Cardiac muscle cell (in vitro differentiated cells and primary cell): Measurements from ENCODE around the gene CTTNBP2NL. TPM values are rescaled to one million over a fixed set of nuclear protein-coding genes. Genes with fewer than 3 reads are reported as not detected.
"Not testable (repeated sequence)": the region's sequence is repeated elsewhere in the genome, so short reads cannot be mapped to it uniquely, and the experiment has no call there.

Experiments
- DNase-seq, 2 donors: peaks; one replicate each; pipeline versions ENCODE4 v3.0.0 to v3.0.0-alpha.2; 2010 to 2017; ENCODE audit warnings: low read depth in 1 of 2, low spot score in 1 of 2
- H3K27ac ChIP-seq: fragments of 200-600 bp; sonication (generic); 2 replicates; pipeline ENCODE4 v1.5.1; 2016
- H3K27me3 ChIP-seq: fragments of 200-600 bp; sonication (generic); 2 replicates; pipeline ENCODE4 v1.6.0; 2016; ENCODE audit warnings: control low read depth
- H3K36me3 ChIP-seq: fragments of 200-600 bp; sonication (generic); 2 replicates; pipeline ENCODE4 v1.5.1; 2016; ENCODE audit warnings: control low read depth
- H3K4me1 ChIP-seq: fragments of 200-600 bp; sonication (generic); 2 replicates; pipeline ENCODE4 v1.8.1; 2017; ENCODE audit warnings: low read depth, mild to moderate bottlenecking, mixed run types
- H3K4me3 ChIP-seq: fragments of 200-600 bp; sonication (generic); 2 replicates; pipeline ENCODE4 v1.5.1; 2016; ENCODE audit warnings: mild to moderate bottlenecking
- H3K9me3 ChIP-seq: fragments of 200-600 bp; sonication (generic); 2 replicates; pipeline ENCODE4 v1.5.1; 2017; ENCODE audit warnings: low read depth, mild to moderate bottlenecking, control low read depth
- CTCF ChIP-seq: IDR thresholded peaks from 2 replicates; pipeline ENCODE4 v1.5.1; 2012; ENCODE audit warnings: low read depth, mild to moderate bottlenecking, low read length
- polyA plus RNA-seq: library from polyadenylated mRNA; unstranded; fragments of >200 nt; fragmentation: Nextera tagmentation; extraction: Ambion mirVana; gene quantifications from 2 replicates; pipeline ENCODE4 v1.2.1, GENCODE V29; 2016
- total RNA-seq: library from RNA; depleted of rRNA; stranded (reverse); fragments of >200 nt; gene quantifications from 2 replicates; pipeline ENCODE4 v1.2.3, GENCODE V29; 2016

The CTTNBP2NL gene
- total and polyA plus RNA-seq, 2 experiments from 2014 or later, result 9.2 to 13.1 TPM

- TF ChIP-seq CTCF, result no peak
- H3K27me3 ChIP-seq, result no peaks in the 10 kb centered on the region
- H3K4me1 ChIP-seq, result no peaks in the 10 kb centered on the region
- no peak overlapping the region for H3K4me3 ChIP-seq
- no peaks in the 10 kb centered on the region for H3K9me3 ChIP-seq
- H3K27ac ChIP-seq, result no peak overlapping the region
- H3K36me3 ChIP-seq, result peaks cover 37% of the 10 kb centered on the region
- DNase-seq, result no peak
These were observed 21.3 kb downstream of the CTTNBP2NL start for GRCh38 chr1:112417271-112417670.

GRCh38 chr1:112418099-112418892, 22.3 kb downstream of the CTTNBP2NL start:
- TF ChIP-seq CTCF, result no peak
- Histone ChIP-seq H3K4me1 (no peaks in the 10 kb centered on the region), H3K36me3 (peaks cover 35% of the 10 kb centered on the region), H3K27me3 (no peaks in the 10 kb centered on the region), H3K9me3 (no peaks in the 10 kb centered on the region), H3K4me3 (no peak overlapping the region), H3K27ac (no peak overlapping the region)
- DNase-seq, result no peak

GRCh38 chr1:112423207-112423606, 27.2 kb downstream of the CTTNBP2NL start:
- H3K27me3 ChIP-seq, result no peaks in the 10 kb centered on the region
- DNase-seq, result no peak
- H3K4me1 ChIP-seq, result no peaks in the 10 kb centered on the region
- no peak for TF ChIP-seq CTCF
- peaks cover 6% of the 10 kb centered on the region for H3K36me3 ChIP-seq
- H3K27ac ChIP-seq, result no peak overlapping the region
- no peak overlapping the region for H3K4me3 ChIP-seq
- H3K9me3 ChIP-seq, result no peaks in the 10 kb centered on the region

GRCh38 chr1:112423666-112424065, 27.7 kb downstream of the CTTNBP2NL start:
- not testable (repeated sequence) for DNase-seq, H3K9me3 ChIP-seq, H3K36me3 ChIP-seq, H3K4me3 ChIP-seq, H3K27ac ChIP-seq, H3K27me3 ChIP-seq, H3K4me1 ChIP-seq

GRCh38 chr1:112429749-112430148, 33.7 kb downstream of the CTTNBP2NL start:
- no peak for TF ChIP-seq CTCF
- H3K27me3 ChIP-seq, result no peaks in the 10 kb centered on the region
- H3K4me1 ChIP-seq, result no peaks in the 10 kb centered on the region
- no peak for DNase-seq
- no peak overlapping the region for H3K4me3 ChIP-seq
- no peaks in the 10 kb centered on the region for H3K9me3 ChIP-seq
- no peak overlapping the region for H3K27ac ChIP-seq
- H3K36me3 ChIP-seq, result peaks cover 3% of the 10 kb centered on the region

GRCh38 chr1:112431038-112431437, 35.0 kb downstream of the CTTNBP2NL start:
- Histone ChIP-seq H3K36me3 (peaks cover 3% of the 10 kb centered on the region), H3K4me1 (no peaks in the 10 kb centered on the region), H3K27ac (no peak overlapping the region), H3K27me3 (no peaks in the 10 kb centered on the region), H3K4me3 (no peak overlapping the region), H3K9me3 (no peaks in the 10 kb centered on the region)
- DNase-seq, result no peak
- TF ChIP-seq CTCF, result no peak
